Dedifferentiated amniotic fluid mesenchymal stem cell (primary cell): ENCODE results near the gene COL23A1.

Source experiments
- DNase-seq: peaks from one replicate; pipeline ENCODE4 v3.0.0-alpha.2; 2016; ENCODE audit errors: extremely low spot score

Gene COL23A1

DNA sequence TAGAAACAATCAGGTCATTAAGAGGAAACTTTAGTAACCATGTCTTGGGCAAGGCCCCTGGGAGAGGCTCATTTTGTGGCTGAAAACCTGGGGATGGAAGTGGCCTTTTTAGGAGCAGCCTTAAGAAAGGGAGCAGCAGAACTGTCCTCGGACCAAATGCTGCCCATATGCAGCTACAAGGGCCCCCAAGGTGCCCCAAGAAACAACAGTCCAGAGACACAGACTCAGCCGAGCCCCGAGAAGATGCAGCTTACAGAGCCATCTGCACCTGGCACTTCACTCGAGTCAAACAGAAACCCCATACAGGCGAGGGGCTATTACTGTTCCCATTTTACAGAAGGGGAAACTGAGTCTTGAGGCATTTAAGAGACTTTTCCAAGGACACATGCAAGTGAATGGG lies 58.0 kb downstream of the COL23A1 start:
- no peak for DNase-seq

DNA sequence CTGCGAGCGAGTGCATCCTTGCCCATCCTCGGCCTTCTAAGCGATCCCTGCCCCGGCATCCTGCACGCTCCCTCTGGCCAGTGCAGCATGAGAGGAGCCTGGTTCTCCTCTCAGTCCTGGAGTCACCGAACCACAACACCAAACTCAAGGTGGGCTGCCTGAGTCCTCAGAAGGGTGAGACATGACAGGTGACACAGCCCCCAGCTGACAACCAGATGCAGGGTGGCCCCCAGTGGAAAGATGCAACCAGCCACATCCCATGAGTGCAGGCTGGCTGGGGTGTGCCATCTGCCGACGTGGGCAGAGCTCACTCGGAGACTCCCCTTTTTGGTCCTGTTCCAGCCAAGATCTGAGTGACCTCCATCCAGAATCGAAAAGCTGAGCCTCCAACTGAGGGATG lies 58.4 kb downstream of the COL23A1 start:
- DNase-seq = no peak

DNA sequence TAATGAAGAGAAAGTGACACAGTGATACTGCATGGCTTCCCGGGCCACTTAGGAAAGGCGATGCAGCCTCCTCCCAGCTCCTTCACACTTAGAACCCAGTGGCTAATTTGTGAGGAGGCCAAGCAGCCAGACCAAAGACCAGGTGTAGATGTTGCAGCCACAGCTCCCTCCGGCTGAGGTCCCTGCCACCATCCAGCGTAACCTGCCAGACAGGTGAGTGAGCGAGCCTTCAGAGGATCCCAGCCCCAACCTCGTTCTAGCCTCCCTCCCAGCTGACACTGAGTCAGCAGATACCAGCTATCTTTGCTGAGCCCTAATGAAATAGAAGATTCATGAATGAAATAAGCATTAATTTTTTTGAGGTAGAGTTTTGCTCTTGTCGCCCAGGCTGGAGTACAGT lies 59.7 kb downstream of the COL23A1 start:
- DNase-seq = no peak

DNA sequence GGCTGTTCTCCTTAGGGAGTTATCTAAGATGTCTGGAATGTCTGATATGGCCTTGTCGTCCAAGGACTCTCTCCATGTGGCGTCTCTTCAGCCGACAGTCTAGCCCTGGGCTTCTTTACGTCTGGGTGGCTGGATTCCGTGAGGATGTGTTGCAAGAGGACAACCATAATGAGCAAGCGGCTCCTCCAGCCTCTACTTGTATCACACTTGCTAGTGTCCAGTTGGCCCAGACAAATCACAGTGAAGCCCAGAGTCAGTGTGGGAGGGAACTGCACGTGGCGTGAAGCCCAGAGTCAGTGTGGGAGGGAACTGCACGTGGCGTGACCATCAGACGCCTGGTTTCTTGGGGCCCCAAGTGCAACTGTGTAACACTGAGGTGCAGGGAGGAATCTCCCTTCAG lies 61.1 kb downstream of the COL23A1 start:
- DNase-seq = no peak

DNA sequence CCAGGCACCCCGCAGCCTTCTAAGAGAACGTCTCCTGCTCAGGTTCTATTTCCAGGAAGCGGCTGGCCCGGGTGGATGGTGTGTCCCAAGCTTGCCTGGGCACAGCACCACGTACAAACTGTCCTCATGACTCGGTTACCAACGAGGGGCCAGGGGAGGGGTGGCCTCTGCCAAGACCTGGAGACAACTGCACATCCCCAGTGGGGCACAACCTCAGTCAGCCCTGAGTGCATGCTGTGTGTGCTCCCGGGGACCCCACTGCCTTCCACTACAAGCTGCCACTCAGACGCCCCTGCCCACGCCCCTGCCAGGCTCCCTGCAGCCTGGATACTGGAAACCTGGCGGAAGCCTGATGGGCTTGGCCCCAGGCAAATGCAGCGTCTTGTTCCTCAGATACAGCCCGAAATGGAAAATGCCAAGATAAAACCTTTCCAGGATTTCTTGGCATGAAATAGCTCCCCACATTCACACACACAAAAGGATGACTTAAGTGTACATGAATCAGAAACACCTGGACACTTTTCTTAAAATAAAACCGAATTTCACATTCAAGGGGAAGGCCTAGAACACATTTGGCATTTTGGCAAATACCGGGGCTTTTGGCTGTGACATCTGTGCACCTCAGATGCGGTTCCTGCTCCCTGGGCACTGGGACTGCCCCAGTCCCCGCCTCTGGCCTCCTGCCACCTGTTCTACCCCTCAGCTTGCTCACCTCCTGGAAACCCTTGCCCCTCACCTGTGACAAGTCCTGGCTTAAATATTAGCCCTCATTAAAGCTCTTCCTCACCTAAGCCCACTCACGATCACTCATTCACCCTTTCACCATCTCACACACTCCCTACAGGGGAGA lies 62.5 kb downstream of the COL23A1 start:
- DNase-seq = no peak

DNA sequence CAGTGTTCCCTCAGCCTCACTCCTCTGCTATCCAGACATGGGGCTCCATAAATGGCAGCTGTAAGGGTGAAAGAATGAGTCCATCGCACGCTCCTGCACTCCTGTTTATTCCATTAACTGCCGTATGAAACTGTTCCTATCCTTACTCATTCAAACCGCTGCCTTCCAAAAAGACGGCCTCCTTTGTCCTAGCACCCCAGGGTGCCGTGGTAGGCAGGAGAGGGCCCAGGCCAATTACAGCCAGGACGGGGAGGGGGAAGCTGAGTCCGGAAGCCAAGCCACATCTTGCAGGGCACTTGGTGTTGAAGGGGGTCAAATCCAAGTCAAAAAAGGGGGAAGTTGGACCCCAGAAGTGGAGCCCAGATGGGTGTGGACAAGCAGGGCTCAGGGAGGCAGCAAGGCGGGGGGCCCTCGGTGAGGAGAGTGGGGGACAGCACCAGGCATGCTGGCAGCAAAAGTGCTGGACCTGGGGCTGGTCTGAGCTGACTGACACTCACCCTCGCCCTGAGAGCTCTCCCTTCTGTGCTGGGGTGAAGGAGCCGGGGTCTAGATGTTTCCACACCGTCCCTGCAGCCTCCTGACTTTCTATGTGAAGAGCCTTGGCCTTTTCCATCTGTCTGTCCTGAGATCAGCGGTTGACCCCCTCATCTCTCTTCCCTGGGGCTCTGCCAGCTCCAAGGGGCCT lies 63.3 kb downstream of the COL23A1 start:
- DNase-seq = no peak

DNA sequence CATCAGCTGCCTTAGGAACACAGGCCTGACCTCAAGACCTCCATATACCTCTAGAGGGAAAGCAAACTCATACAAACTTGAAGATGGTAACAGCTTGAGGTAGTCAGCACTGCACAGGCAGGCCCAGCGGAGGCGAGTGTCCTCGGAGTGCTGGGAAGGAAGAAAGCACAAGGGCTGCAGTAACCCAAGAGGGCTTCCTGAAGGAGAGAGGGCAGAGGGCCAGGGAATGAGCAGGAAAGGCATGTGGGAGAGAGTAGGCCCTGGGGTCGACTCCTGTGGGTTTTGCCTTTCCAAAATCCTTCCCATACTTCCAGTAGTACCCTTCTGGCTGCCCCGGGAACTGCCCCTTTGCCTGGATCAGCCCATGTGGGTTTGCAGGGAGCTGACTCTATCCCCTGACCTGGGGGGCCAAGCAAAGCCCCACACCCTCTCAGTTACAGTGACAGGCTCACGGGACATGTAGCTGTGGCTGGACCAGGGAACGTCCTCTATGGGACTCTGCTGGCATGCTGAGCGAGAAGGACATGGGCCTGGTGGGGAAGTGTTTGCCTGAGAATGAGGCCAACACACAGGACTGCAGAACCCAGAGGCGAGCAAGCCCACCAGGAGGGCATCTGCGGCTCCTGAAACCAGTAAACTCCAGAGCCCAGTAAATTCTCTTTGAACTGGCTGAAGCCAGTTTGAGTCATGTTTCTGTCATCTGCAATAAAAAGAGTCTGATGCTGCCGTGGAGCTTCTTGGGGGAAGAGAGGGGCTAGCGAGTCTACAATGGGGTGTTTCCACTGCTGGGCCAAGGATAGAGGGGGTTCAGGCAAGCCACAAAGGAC lies 64.1 kb downstream of the COL23A1 start:
- no peak for DNase-seq

DNA sequence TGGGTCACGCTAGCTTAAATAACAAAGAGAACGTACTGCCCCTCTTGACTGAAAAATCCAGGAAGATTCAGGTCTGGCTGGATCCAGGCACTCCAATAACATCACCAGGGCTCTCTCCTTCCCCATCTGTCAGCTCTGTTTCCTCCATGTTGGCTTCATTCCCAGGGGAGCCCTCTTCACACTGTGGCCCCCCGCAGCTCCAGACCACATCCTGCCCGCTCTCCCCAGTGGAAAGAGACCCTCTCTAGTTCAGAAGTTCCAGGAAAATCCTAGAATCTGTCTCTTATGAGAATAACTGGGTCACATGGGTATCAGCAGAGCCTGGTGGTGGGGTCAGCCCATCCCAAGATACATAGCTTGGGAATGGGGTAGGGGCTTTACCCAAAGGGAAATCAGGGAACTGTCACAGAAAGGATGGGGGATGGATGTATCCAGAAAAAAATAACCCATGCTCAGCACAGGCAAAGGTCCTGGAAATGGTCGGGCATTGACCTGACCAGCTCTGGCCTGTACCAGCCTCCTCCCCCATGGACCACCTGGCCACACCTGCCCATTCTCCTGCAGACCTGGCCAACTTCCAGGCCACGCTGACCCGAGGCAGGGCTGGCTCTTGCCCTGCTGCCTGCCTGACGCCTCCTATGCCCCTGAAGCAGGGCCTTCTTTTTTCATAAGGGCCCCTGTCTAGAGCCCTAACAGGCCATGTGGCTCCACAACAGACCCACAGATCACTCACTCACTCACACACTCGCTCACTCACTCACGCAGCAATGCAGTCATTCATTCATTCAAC lies 65.9 kb downstream of the COL23A1 start:
- no peak for DNase-seq

DNA sequence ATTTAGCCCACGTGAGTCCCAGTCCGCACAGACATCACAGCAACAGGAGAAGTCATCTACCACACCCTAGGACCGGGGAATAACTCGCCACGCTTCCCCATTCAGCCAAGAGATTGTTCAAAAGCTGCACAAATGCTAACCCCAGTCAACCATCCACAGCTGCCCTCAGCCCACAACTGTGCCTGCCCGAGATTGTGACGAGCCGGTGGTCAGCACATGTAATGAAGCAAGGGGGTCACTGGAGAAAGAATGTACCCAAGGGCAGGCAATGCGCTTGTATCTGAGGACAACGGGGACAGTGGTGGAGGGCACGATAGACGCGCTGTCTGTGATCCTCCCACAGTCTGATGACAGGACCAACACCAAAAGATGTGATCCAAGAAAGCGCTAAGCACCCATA lies 67.8 kb downstream of the COL23A1 start:
- no peak for DNase-seq

DNA sequence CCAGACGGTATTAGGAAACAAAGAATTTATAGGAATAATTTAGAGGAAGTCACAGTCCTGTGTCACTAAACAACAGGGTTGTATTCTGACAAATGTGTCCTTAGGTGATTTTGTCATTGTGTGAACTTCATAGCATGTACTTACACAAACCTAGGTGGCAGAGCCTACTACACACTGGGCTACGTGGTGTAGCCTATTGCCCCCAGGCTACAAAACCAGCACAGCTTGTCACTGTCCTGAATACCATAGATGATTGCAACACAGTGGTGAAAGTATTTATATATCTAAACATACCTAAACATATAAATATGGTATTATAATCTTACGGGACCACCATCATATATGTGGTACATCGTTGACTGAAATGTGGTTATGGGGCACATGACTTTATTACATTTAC lies 69.3 kb downstream of the COL23A1 start:
- no peak for DNase-seq

DNA sequence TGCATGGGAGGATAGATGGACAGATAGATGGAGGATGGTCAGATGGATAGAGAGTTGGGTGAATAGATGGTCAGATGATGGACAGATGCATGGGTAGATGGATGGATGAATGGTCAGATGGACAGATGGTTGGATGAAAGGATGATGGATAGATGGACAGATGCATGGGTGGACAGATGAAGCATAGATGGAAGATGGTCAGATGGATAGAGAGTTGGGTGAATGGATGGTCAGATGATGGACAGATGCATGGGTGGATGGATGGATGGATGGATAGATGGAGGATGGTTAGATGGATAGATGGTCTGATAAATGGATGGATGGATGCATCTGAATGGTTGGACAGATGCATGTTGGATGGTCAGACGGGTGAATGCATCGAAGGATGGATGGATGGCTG lies 70.4 kb downstream of the COL23A1 start:
- no peak for DNase-seq

DNA sequence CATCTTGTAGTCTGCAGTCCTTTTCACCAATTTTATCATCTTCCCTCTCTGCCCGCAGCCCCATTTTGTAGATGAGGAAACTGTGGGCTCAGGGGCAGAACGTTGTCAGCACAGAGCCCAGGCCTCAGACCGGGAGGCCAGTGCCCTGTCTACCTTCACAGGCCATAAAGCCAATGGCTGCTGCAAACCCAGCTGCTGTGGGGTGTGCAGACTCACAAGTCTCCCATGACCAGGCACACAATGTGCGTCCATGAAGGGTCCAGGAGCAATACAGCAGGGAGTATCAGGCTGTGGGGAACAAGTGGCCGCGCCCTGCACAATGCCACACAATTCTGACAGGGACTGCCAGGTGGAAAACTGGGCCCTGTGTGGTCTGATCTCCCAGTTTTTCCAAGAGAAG lies 71.0 kb downstream of the COL23A1 start:
- no peak for DNase-seq

DNA sequence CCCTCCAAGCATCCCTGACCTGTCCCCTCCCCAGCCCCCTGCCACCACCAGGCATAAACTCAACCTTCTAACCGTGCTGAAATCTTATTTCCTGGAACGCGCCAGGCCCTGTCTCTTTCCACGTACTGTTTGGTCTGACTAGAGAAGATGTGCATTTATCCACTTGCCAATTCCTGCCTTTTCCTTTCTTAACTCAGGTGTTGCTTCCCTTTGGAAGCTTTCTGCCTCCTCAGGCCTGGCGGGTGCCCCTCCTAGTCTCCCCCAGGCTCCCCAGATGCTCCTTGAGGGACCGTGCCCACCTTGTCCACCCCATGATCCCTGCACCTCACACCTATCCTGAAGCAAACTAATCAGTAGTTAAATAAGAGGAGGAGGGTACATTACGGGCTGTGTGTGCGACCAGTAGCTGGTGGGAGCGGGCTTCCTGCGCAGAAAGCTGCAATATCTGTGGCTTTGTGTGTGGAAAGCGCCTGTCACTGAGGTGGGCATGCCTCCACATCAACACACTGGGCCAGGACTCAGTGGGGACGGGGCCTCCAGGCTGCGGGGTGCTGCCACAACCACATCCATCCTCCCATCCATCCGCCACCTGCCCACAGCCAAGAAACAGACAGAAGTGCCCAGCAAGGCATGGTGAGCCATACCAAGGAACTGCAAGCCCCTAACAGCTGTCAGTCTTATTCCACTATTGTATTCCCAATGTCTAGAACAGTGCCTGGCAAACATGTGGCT lies 73.5 kb downstream of the COL23A1 start:
- DNase-seq = no peak

DNA sequence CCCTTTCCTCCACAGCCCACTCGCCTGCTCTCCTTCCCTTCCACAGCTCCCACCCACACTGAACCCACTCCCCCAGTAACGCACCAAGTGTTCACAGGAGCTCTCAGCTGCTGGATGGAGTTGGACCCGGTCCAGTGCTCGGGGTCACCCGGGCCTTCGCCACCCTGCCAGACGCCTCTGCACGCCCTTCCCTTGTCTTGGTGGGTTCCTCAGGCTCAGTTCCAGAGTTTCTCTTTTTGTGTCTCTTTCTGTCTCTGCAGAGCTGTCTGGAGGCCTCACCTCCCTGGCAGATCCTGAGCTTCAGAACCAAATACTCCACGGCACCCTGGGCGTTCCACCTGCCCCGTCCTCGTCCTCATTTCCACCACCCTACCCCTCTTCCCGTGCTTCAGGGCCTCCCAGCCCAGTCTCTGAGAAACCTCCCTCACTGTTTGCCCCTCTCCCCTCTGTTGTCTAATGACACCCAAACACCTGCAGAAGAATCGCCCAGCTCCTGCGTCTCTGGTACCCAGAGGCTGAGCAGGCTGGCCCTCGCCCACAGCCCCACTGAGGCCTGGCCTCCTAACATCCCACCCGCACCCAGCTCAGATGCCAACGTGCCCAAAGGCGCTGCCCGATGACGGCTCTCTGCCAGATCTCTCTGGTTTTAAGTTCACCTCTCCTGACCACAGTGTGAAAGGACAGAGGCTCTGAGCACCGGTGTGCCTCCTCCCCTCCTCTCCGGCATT lies 74.3 kb downstream of the COL23A1 start:
- DNase-seq = no peak

DNA sequence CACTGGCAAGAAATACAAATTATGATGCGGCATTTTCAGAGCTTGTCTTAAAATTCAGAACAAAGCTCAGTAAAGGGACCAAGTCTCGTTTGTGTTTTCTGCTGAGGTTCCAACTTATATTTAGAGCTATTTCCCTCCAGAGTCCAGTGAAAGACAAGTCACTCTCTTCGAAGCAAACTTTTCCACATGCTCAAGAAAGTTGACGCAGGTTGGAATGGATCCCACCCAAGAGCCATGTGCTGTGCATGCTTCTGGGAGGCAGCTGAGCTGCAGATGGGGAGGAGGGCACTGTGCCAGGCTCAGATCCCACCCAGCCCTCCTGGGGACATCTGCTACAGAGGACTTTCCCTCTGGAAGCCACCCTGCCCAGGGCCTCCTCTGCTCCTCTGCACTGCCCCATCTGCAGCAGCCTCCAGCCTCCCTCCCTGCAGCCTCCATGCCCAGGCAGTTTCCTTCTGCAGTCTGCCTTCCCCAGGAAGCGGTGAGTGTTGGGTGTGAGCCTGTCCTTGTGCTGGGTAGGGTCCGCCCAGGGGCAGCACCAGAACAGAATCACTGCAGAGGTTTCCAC lies 75.3 kb downstream of the COL23A1 start:
- DNase-seq = no peak

DNA sequence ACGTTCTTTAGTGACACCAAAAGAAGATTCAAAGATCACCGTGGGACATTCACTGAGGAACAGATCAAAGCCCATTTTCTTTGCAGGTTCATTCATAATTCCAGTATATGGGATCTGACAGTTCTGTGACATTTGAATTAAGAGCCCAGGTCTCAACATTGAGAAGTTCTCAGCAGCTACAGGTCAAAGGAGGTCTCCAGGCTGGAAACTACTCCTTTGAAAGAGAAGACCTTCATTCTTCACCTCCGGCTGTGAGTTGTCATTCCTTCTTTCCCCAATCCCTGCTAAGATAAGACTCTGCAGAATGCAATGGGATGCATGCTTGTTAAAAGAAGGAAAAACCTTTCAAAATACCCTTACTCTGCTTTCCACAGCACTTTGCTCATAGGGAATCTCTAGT lies 79.0 kb downstream of the COL23A1 start:
- DNase-seq = no peak

DNA sequence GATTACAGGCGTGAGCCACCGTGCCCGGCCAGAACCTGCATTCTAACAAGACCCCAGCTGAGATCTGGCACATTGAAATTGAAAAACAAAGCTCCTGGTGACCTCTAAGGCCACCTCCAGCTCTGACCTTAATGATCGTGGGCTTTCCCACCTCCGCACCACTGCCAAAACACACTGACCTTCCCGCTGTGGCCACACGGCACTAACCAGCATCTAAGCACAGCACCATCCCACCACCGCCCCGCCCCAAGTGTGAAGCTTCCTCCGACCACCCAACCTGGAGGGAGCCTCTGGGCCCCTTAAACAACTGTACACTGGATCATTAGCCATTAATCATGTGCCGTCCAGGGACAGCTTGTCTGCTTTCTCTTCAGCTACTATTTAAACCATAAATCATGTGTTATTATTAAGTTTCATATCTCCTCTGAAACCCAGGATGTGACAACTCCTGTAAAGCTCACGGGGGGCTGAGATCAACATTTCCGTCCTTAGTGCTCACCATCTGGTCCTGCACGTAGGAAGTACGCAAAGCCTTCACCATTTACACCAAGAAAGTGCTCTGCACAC lies 80.6 kb downstream of the COL23A1 start:
- no peak for DNase-seq

DNA sequence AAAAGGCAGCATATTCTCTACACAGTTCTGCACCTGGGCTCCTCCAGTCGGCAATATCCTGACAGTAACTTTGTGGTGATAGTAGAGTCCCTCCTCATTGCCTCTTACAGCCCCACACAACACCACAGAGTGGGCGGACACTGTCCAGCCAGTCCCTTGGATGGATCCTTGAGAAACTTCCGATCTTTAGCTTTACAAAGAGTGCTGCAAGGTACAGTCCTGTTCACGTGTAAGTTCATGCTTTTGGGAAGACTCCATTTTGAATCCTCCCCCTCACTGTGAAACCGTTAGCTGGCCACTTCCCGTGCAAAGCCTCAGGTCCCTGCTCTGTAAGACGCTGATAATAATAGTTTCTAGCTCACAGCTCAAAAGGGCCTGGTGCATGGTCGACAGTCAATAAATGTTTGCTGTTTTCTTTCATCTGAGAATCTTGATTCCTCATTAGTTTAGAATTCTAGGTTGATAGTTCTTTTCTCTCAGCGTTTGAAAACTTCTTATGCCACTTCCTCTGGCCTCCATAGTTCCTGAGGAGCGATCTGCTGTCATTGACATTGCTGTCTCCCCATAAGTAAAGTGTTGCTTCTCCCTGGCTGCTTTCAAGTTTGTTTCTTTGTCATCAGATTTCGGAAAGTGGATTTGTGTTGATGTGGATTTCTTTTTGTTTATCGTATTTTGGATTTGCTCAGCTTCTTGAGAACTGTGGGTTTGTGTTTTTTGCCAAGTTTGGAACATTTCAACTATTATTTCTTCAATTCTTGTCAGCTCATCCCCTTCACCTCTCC lies 82.9 kb downstream of the COL23A1 start:
- DNase-seq = no peak
